ENCODE results near the gene GPATCH11. TPM values are rescaled to one million over a fixed set of nuclear protein-coding genes. Genes with fewer than 3 reads are reported as not detected.

The GPATCH11 gene
- 9.0 TPM for polyA plus RNA-seq (2012; ENCODE audit: insufficient read depth, insufficient read length, low read depth)

- no peak for TF ChIP-seq CTCF (IDR thresholded peaks at IDR 0.05; ENCODE audit: low read depth, low read length)
- DNase-seq = peak; percentile 96
- Histone ChIP-seq H3K9me3 (no peaks in the 10 kb centered on the region), H3K4me3 (ENCODE audit: low read depth, low read length) (peak within 1 kb of the TSS; percentile 94), H3K4me1 (no peaks in the 10 kb centered on the region; the same call in 1 of the 2 replicates), H3K27me3 (no peaks in the 10 kb centered on the region), H3K36me3 (no peaks in the 10 kb centered on the region; the same call in 1 of the 2 replicates)
These were observed at the start of gene GPATCH11, which contains the start of gene HEATR5B for GRCh38 chr2:37083873-37084794. Gene GPATCH11, plus strand, starts transcription at chr2:37084518. Its CDS starts 3,864 bp downstream, at chr2:37088382. Gene HEATR5B, minus strand, starts transcription at chr2:37084372. Its CDS starts 958 bp downstream, at chr2:37083414.

- no peak overlapping the region for H3K4me3 ChIP-seq (ENCODE audit: low read depth, low read length)
- peaks cover 5% of the 10 kb centered on the region for H3K36me3 ChIP-seq
- no peak for TF ChIP-seq CTCF (IDR thresholded peaks at IDR 0.05; ENCODE audit: low read depth, low read length)
- no peaks in the 10 kb centered on the region for H3K4me1 ChIP-seq
- H3K27me3 ChIP-seq = no peaks in the 10 kb centered on the region
- H3K9me3 ChIP-seq = no peaks in the 10 kb centered on the region
- DNase-seq = no peak
These were observed 46.5 kb upstream of the GPATCH11 start for GRCh38 chr2:37037771-37038170.

GRCh38 chr2:37039580-37039979 lies 44.7 kb upstream of the GPATCH11 start:
- peaks cover 5% of the 10 kb centered on the region for H3K36me3 ChIP-seq
- H3K4me1 ChIP-seq = no peaks in the 10 kb centered on the region
- H3K9me3 ChIP-seq = no peaks in the 10 kb centered on the region
- DNase-seq = no peak
- H3K4me3 ChIP-seq (ENCODE audit: low read depth, low read length) = no peak overlapping the region
- no peaks in the 10 kb centered on the region for H3K27me3 ChIP-seq
- no peak for TF ChIP-seq CTCF (IDR thresholded peaks at IDR 0.05; ENCODE audit: low read depth, low read length)

- Histone ChIP-seq H3K4me1 (no peaks in the 10 kb centered on the region), H3K9me3 (no peaks in the 10 kb centered on the region), H3K4me3 (ENCODE audit: low read depth, low read length) (no peak overlapping the region), H3K27me3 (no peaks in the 10 kb centered on the region), H3K36me3 (peaks cover 17% of the 10 kb centered on the region)
- TF ChIP-seq CTCF (IDR thresholded peaks at IDR 0.05; ENCODE audit: low read depth, low read length) = no peak
- no peak for DNase-seq
These were observed 31.6 kb upstream of the GPATCH11 start for GRCh38 chr2:37052600-37053332.

- Histone ChIP-seq H3K36me3 (peaks cover 10% of the 10 kb centered on the region), H3K27me3 (no peaks in the 10 kb centered on the region), H3K4me3 (ENCODE audit: low read depth, low read length) (no peak overlapping the region), H3K4me1 (no peaks in the 10 kb centered on the region), H3K9me3 (no peaks in the 10 kb centered on the region)
- DNase-seq = no peak
- no peak for TF ChIP-seq CTCF (IDR thresholded peaks at IDR 0.05; ENCODE audit: low read depth, low read length)
These were observed 24.5 kb upstream of the GPATCH11 start for GRCh38 chr2:37059841-37060240.

Data from BE2C (cell line).